CD14-positive monocyte (primary cell): ENCODE results near the gene NOP58. TPM values are rescaled to one million over a fixed set of nuclear protein-coding genes. Genes with fewer than 3 reads are reported as not detected.

Source experiments
- DNase-seq, 3 donors: peaks; one replicate each; pipeline ENCODE4 v3.0.0-alpha.2; 2011 to 2022
- H2AFZ ChIP-seq: 2 replicates; pipeline ENCODE4 v1.6.0; 2012; ENCODE audit warnings: mild to moderate bottlenecking, low read depth, low read length, inconsistent platforms; ENCODE audit not compliant: insufficient read depth, poor library complexity, severe bottlenecking
- H3K27ac ChIP-seq, 2 donors: 1 replicate in 1 of 2; 2 replicates in 1 of 2; pipeline ENCODE4 v1.5.1; 2012 to 2013; ENCODE audit warnings: low read length in 2 of 2, control low read depth in 1 of 2, inconsistent platforms in 1 of 2, low read depth in 1 of 2, mild to moderate bottlenecking in 1 of 2
- H3K27me3 ChIP-seq, 2 donors: one replicate each; pipeline versions ENCODE4 v1.6.0 to v1.6.1; 2011 to 2013; ENCODE audit warnings: low read length in 2 of 2; ENCODE audit not compliant: control insufficient read depth in 2 of 2, insufficient read depth in 2 of 2
- H3K36me3 ChIP-seq, 2 donors: replicated peaks in 1 of 2; 1 replicate in 1 of 2; 2 replicates in 1 of 2; pipeline versions ENCODE4 v1.5.1 to v1.6.1; 2012 to 2013; ENCODE audit warnings: low read length in 2 of 2, control low read depth in 1 of 2, inconsistent platforms in 1 of 2, mild to moderate bottlenecking in 1 of 2; ENCODE audit not compliant: insufficient read depth in 2 of 2, control insufficient read depth in 1 of 2
- H3K4me1 ChIP-seq, 2 donors: 1 replicate in 1 of 2; 2 replicates in 1 of 2; pipeline versions ENCODE4 v1.5.1 to v1.6.1; 2012 to 2013; ENCODE audit warnings: low read length in 2 of 2, control low read depth in 1 of 2, inconsistent platforms in 1 of 2, mild to moderate bottlenecking in 1 of 2, moderate library complexity in 1 of 2; ENCODE audit not compliant: insufficient read depth in 2 of 2, control insufficient read depth in 1 of 2
- H3K4me2 ChIP-seq: replicated peaks from 2 replicates; pipeline ENCODE3; 2012; ENCODE audit warnings: low read length, moderate library complexity, mild to moderate bottlenecking; ENCODE audit not compliant: poor library complexity, severe bottlenecking; ENCODE audit errors: extremely low read depth
- H3K4me3 ChIP-seq, 3 experiments: fragments of 200-600 bp in 1 of 3; sonication (generic) in 1 of 3; replicated peaks in 1 of 3; 1 replicate in 2 of 3; 2 replicates in 1 of 3; pipeline ENCODE4 v1.5.1; 2011 to 2013; ENCODE audit warnings: low read length in 3 of 3, mild to moderate bottlenecking in 3 of 3, control low read depth in 2 of 3, low read depth in 2 of 3, inconsistent platforms in 1 of 3, moderate library complexity in 1 of 3
- H3K79me2 ChIP-seq: 2 replicates; pipeline ENCODE4 v1.6.0; 2012; ENCODE audit warnings: mild to moderate bottlenecking, control low read depth, inconsistent platforms, low read length, moderate library complexity; ENCODE audit not compliant: insufficient read depth
- H3K9ac ChIP-seq: 2 replicates; pipeline ENCODE4 v1.6.0; 2017; ENCODE audit warnings: low read length, mild to moderate bottlenecking; ENCODE audit not compliant: insufficient read depth, poor library complexity, severe bottlenecking
- H3K9me3 ChIP-seq, 2 donors: replicated peaks in 1 of 2; 1 replicate in 1 of 2; 2 replicates in 1 of 2; pipeline versions ENCODE4 v1.5.1 to v1.6.1; 2012 to 2013; ENCODE audit warnings: low read length in 2 of 2, control low read depth in 1 of 2; ENCODE audit not compliant: control insufficient read depth in 1 of 2, insufficient read depth in 1 of 2
- H4K20me1 ChIP-seq: 2 replicates; pipeline ENCODE4 v1.6.0; 2012; ENCODE audit warnings: mild to moderate bottlenecking, low read length, control low read depth, moderate library complexity; ENCODE audit not compliant: insufficient read depth
- H3K27ac Mint-ChIP-seq, 7 donors: one replicate each; pipeline ENCODE4 v1.8.0; 2020; ENCODE audit warnings: mild to moderate bottlenecking in 7 of 7, mixed read lengths in 7 of 7, moderate library complexity in 6 of 7, inconsistent platforms in 2 of 7
- H3K27me3 Mint-ChIP-seq, 3 donors: one replicate each; pipeline ENCODE4 v1.8.0; 2021 to 2022; ENCODE audit warnings: low read depth in 3 of 3, mild to moderate bottlenecking in 3 of 3, mixed read lengths in 3 of 3, moderate library complexity in 3 of 3, inconsistent platforms in 1 of 3
- H3K36me3 Mint-ChIP-seq, 2 donors: one replicate each; pipeline ENCODE4 v1.8.0; 2020; ENCODE audit warnings: mixed read lengths in 2 of 2, inconsistent platforms in 1 of 2, mild to moderate bottlenecking in 1 of 2
- H3K4me1 Mint-ChIP-seq: one replicate; pipeline ENCODE4 v1.8.0; 2020; ENCODE audit warnings: mild to moderate bottlenecking, mixed read lengths
- H3K4me3 Mint-ChIP-seq, 2 donors: one replicate each; pipeline ENCODE4 v1.8.0; 2020; ENCODE audit warnings: mild to moderate bottlenecking in 2 of 2, mixed read lengths in 2 of 2, moderate library complexity in 1 of 2
- H3K9me3 Mint-ChIP-seq, 7 donors: one replicate each; pipeline ENCODE4 v1.8.0; 2020 to 2022; ENCODE audit warnings: mixed read lengths in 7 of 7, mild to moderate bottlenecking in 6 of 7, moderate library complexity in 6 of 7, inconsistent platforms in 2 of 7
- WGBS: methylation state at CpG from one replicate; pipeline ENCODE4 v1.1.5; 2013; ENCODE audit warnings: missing lambda C conversion rate; ENCODE audit not compliant: insufficient coverage; 5-methylcytosine and 5-hydroxymethylcytosine counted together
- intact Hi-C, 2 donors: fragments of 100-400 bp; cut with micrococcal nuclease; formaldehyde crosslinking; loops; one replicate each; pipeline versions ENCODE4 v1.15.0 to v1.15.1; 2023
- polyA plus RNA-seq, 3 donors: library from polyadenylated mRNA; depleted of rRNA in 1 of 3; unstranded in 2 of 3; stranded (reverse) in 1 of 3; fragments of 300-500 nt in 2 of 3; fragments of >200 nt in 1 of 3; fragmentation: Illumina TruSeq in 2 of 3; gene quantifications; 1 replicate in 2 of 3; 2 replicates in 1 of 3; pipeline ENCODE4 v1.2.3, GENCODE V29; 2012 to 2021
- TF ChIP-seq, protein P1 (sequence below): fragments of 200-600 bp; IDR thresholded peaks from one replicate; pipeline ENCODE4 v1.8.0; 2022; ENCODE audit warnings: antibody characterized with exemption, mild to moderate bottlenecking

NOP58 gene
- polyA plus RNA-seq, 3 donors = 19.4 to 25.4 (median 22.5) TPM

DNA sequence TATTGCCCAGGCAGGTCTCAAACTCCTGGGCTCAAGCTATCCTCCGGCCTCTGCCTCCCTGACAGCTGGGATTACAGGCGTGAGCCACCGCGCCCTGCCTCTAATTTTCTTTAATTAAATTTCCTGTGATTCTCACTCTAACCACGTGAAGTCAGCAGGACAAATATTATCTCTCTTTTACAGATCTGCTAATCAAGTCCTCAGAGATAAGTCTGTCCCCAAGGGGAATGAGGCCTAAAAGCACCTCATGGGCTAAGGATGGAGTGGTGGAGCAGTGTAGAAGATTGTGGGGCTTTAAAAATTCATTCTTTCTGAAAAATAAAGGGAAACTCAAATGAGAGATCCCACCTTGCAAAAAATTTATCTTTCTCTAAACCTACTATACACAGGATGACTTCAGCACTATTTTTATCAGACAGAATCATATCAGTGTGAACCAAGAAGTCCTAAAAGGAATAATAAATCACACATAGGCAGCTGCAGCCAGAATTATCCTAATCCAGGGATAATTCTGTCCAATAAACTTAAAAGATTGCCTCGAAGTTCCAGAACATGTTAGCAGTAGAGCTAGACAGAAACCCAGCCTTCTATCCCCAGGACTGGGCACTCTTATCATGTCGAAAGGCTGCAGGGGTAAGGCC lies 72.3 kb downstream of the NOP58 start:
- Mint-ChIP-seq H3K4me1 (no peaks in the 10 kb centered on the region), H3K9me3 (peaks cover 0 to 2% (median 0%) of the 10 kb centered on the region in 7 donors), H3K27ac (peak overlapping the region in 2 of 7 donors; percentile 53 to 57), H3K4me3 (no peak overlapping the region), H3K36me3 (no peaks in the 10 kb centered on the region), H3K27me3 (peaks cover 0 to 3% (median 0%) of the 10 kb centered on the region in 3 donors)
- H2AFZ ChIP-seq = no peak overlapping the region
- H3K4me1 ChIP-seq = no peaks in the 10 kb centered on the region
- H3K9ac ChIP-seq = no peak overlapping the region
- H3K27me3 ChIP-seq = no peaks in the 10 kb centered on the region
- no peaks in the 10 kb centered on the region for H3K36me3 ChIP-seq
- no peaks in the 10 kb centered on the region for H3K79me2 ChIP-seq
- 95% methylated on average over 6 of the region's 7 CpGs for WGBS
- no peaks in the 10 kb centered on the region for H3K9me3 ChIP-seq
- no peaks in the 10 kb centered on the region for H4K20me1 ChIP-seq
- intact Hi-C loops = no loop called here
- TF ChIP-seq, protein P1, sequence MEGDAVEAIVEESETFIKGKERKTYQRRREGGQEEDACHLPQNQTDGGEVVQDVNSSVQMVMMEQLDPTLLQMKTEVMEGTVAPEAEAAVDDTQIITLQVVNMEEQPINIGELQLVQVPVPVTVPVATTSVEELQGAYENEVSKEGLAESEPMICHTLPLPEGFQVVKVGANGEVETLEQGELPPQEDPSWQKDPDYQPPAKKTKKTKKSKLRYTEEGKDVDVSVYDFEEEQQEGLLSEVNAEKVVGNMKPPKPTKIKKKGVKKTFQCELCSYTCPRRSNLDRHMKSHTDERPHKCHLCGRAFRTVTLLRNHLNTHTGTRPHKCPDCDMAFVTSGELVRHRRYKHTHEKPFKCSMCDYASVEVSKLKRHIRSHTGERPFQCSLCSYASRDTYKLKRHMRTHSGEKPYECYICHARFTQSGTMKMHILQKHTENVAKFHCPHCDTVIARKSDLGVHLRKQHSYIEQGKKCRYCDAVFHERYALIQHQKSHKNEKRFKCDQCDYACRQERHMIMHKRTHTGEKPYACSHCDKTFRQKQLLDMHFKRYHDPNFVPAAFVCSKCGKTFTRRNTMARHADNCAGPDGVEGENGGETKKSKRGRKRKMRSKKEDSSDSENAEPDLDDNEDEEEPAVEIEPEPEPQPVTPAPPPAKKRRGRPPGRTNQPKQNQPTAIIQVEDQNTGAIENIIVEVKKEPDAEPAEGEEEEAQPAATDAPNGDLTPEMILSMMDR = no peak
- DNase-seq = no peak
- H3K4me3 ChIP-seq = no peak overlapping the region
- no peak overlapping the region for H3K27ac ChIP-seq
- no peak overlapping the region for H3K4me2 ChIP-seq

DNA sequence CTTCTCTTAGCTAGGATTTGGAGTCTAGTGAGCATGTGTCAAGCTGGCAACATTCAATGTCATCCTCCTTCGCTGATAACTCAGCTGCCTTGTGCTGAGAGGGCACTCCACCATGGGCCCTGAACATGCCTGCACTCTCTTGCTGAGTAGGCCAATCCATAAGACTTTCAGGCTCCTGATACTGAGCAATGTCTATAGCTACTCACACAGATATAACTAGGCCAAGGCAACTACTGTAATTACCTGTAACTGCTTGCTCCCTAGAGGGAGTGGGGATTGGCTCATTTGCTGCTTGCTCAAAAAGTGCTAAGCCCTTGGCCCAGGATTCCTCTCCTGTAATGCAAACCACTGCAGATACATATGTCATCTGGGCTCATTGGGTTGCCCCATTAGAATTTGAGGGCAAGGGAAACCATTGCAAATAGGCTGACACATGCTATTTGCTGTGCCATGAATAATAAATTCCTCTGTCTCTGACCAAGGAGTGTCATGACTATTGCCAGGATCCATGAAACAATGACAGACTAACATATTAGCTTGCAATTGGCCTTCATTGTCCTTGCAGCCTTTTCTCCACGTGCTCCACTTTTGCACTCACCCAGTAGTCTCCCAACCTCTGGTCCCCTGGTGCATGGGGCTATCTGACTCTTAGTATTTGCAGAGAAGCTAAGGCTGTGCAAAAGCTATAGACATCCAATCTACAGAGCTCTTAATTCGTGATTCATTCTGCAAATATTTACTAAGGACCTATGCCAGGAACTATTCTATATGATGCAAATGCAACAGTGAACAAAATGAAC lies 73.7 kb downstream of the NOP58 start:
- Histone ChIP-seq H3K27me3 (no peaks in the 10 kb centered on the region), H3K4me2 (no peak overlapping the region), H3K9me3 (no peaks in the 10 kb centered on the region), H3K79me2 (no peaks in the 10 kb centered on the region), H3K27ac (no peak overlapping the region), H3K4me3 (no peak overlapping the region), H3K36me3 (no peaks in the 10 kb centered on the region), H3K4me1 (no peaks in the 10 kb centered on the region), H2AFZ (no peak overlapping the region), H4K20me1 (no peaks in the 10 kb centered on the region), H3K9ac (no peak overlapping the region)
- H3K4me1 Mint-ChIP-seq = no peaks in the 10 kb centered on the region
- no peak for DNase-seq
- TF ChIP-seq, protein P1 = no peak
- WGBS = 74% methylated on average over 2 of the region's 3 CpGs
- peaks cover 0 to 2% (median 0%) of the 10 kb centered on the region in 3 donors for H3K27me3 Mint-ChIP-seq
- intact Hi-C loops = no loop called here
- peaks cover 0 to 3% (median 1%) of the 10 kb centered on the region in 7 donors for H3K9me3 Mint-ChIP-seq
- no peak overlapping the region for H3K27ac Mint-ChIP-seq
- no peaks in the 10 kb centered on the region for H3K36me3 Mint-ChIP-seq
- H3K4me3 Mint-ChIP-seq = no peak overlapping the region
